OCI-LY3 (cell line): ENCODE data around the gene ARHGAP26.
"Not testable (repeated sequence)": the region's sequence is repeated elsewhere in the genome, so short reads cannot be mapped to it uniquely, and the experiment has no call there.

ENCODE experiments used
- H2AFZ ChIP-seq: fragments of 200-600, 300-600 bp; shearing (Covaris generic); 2 replicates; pipeline ENCODE4 v1.6.0; 2014; ENCODE audit warnings: antibody characterized with exemption, low read depth, low read length
- H3K27ac ChIP-seq: fragments of 200-600, 300-600 bp; sonication (generic); 2 replicates; pipeline ENCODE4 v1.5.1; 2014; ENCODE audit warnings: mild to moderate bottlenecking, low read length, moderate library complexity, mixed read lengths
- H3K27me3 ChIP-seq: fragments of 200-600, 300-600 bp; sonication (generic); 2 replicates; pipeline ENCODE4 v1.6.1; 2014; ENCODE audit warnings: low read depth, low read length, mixed read lengths
- H3K36me3 ChIP-seq: fragments of 200-600, 300-600 bp; sonication (generic); replicated peaks from 2 replicates; pipeline ENCODE3; 2014; ENCODE audit warnings: low read depth, low read length, mixed read lengths
- H3K4me1 ChIP-seq: fragments of 300-600, 200-600 bp; sonication (generic); 2 replicates; pipeline ENCODE4 v1.6.1; 2014; ENCODE audit warnings: low read length, mixed read lengths
- H3K4me2 ChIP-seq: fragments of 200-600, 300-600 bp; sonication (generic); 2 replicates; pipeline ENCODE4 v1.6.1; 2014; ENCODE audit warnings: low read length, mixed read lengths
- H3K4me3 ChIP-seq: fragments of 300-600, 200-600 bp; sonication (generic); 2 replicates; pipeline ENCODE4 v1.5.1; 2014; ENCODE audit warnings: antibody characterized with exemption, mild to moderate bottlenecking, low read length, moderate library complexity
- H3K79me2 ChIP-seq: fragments of 300-600, 200-600 bp; shearing (Covaris generic); 2 replicates; pipeline ENCODE4 v1.6.1; 2014; ENCODE audit warnings: mild to moderate bottlenecking, low read length, mixed read lengths
- H3K9ac ChIP-seq: fragments of 300-600, 200-600 bp; shearing (Covaris generic); 2 replicates; pipeline ENCODE4 v1.6.0; 2014; ENCODE audit warnings: mild to moderate bottlenecking, low read length, moderate library complexity
- H3K9me3 ChIP-seq: fragments of 200-600, 300-600 bp; shearing (Covaris generic); 2 replicates; pipeline ENCODE4 v1.6.1; 2014; ENCODE audit warnings: low read length, mixed read lengths; ENCODE audit not compliant: insufficient read depth
- H4K20me1 ChIP-seq: fragments of 200-600, 300-600 bp; sonication (generic); 2 replicates; pipeline ENCODE4 v1.6.1; 2016; ENCODE audit warnings: low read length, mixed read lengths; ENCODE audit not compliant: insufficient read depth
- CTCF ChIP-seq: fragments of 200-600, 300-600 bp; sonication (generic); IDR thresholded peaks from 2 replicates; pipeline ENCODE4 v1.5.1; 2014; ENCODE audit warnings: antibody characterized with exemption, low read length, low read depth
- EZH2phosphoT487 ChIP-seq: fragments of 200-600 bp; shearing (Covaris generic); IDR thresholded peaks from 2 replicates; pipeline ENCODE4 v1.6.1; 2018; ENCODE audit warnings: antibody characterized with exemption, mixed run types, low read depth

ARHGAP26 gene

GRCh38 chr5:143086546-143086907 lies 316.4 kb downstream of the ARHGAP26 start:
- Histone ChIP-seq H3K79me2 (no peaks in the 10 kb centered on the region), H3K27me3 (no peaks in the 10 kb centered on the region), H3K4me1 (peaks cover 27% of the 10 kb centered on the region), H3K4me2 (no peak overlapping the region), H3K9ac (no peak overlapping the region), H3K9me3 (no peaks in the 10 kb centered on the region), H3K36me3 (no peaks in the 10 kb centered on the region), H2AFZ (no peak overlapping the region), H4K20me1 (no peaks in the 10 kb centered on the region), H3K4me3 (no peak overlapping the region), H3K27ac (no peak overlapping the region)
- TF ChIP-seq CTCF (no peak), EZH2phosphoT487 (no peak)

GRCh38 chr5:143086908-143087637 lies 316.9 kb downstream of the ARHGAP26 start:
- Histone ChIP-seq H3K79me2 (no peaks in the 10 kb centered on the region), H3K36me3 (no peaks in the 10 kb centered on the region), H3K9me3 (no peaks in the 10 kb centered on the region), H3K4me3 (no peak overlapping the region), H3K4me1 (peaks cover 26% of the 10 kb centered on the region), H2AFZ (no peak overlapping the region), H4K20me1 (no peaks in the 10 kb centered on the region), H3K27me3 (no peaks in the 10 kb centered on the region), H3K4me2 (no peak overlapping the region), H3K27ac (no peak overlapping the region), H3K9ac (no peak overlapping the region)
- no peak for TF ChIP-seq CTCF
- TF ChIP-seq EZH2phosphoT487, result no peak

- not testable (repeated sequence) for H3K27ac ChIP-seq, H3K4me2 ChIP-seq, H3K4me3 ChIP-seq, H3K27me3 ChIP-seq, H3K9ac ChIP-seq, H3K9me3 ChIP-seq, H3K36me3 ChIP-seq, H4K20me1 ChIP-seq, H3K79me2 ChIP-seq, H2AFZ ChIP-seq
- peaks cover 12% of the 10 kb centered on the region for H3K4me1 ChIP-seq
These were observed 318.5 kb downstream of the ARHGAP26 start for GRCh38 chr5:143088702-143089101.

- not testable (repeated sequence) for H3K27ac ChIP-seq, H3K4me3 ChIP-seq, H4K20me1 ChIP-seq, H3K4me2 ChIP-seq, H3K79me2 ChIP-seq, H3K9me3 ChIP-seq, H3K27me3 ChIP-seq, H3K36me3 ChIP-seq, H3K9ac ChIP-seq, H2AFZ ChIP-seq
- peaks cover 14% of the 10 kb centered on the region for H3K4me1 ChIP-seq
These were observed 319.9 kb downstream of the ARHGAP26 start for GRCh38 chr5:143090044-143090443.

GRCh38 chr5:143092711-143093451 lies 322.7 kb downstream of the ARHGAP26 start:
- not testable (repeated sequence) for H2AFZ ChIP-seq, H3K27me3 ChIP-seq, H3K27ac ChIP-seq, H3K36me3 ChIP-seq, H4K20me1 ChIP-seq, H3K4me2 ChIP-seq, H3K9ac ChIP-seq, H3K9me3 ChIP-seq, H3K79me2 ChIP-seq, H3K4me3 ChIP-seq
- peaks cover 14% of the 10 kb centered on the region for H3K4me1 ChIP-seq
